Measurements from ENCODE around the gene PGAM1. TPM values are rescaled to one million over a fixed set of nuclear protein-coding genes. Genes with fewer than 3 reads are reported as not detected.

The PGAM1 gene
- total and polyA plus RNA-seq, 2 of the 13 experiments (the other 11 are each of a cell fraction or from before 2014, with no cell fraction given) = 354 to 483 TPM

DNA sequence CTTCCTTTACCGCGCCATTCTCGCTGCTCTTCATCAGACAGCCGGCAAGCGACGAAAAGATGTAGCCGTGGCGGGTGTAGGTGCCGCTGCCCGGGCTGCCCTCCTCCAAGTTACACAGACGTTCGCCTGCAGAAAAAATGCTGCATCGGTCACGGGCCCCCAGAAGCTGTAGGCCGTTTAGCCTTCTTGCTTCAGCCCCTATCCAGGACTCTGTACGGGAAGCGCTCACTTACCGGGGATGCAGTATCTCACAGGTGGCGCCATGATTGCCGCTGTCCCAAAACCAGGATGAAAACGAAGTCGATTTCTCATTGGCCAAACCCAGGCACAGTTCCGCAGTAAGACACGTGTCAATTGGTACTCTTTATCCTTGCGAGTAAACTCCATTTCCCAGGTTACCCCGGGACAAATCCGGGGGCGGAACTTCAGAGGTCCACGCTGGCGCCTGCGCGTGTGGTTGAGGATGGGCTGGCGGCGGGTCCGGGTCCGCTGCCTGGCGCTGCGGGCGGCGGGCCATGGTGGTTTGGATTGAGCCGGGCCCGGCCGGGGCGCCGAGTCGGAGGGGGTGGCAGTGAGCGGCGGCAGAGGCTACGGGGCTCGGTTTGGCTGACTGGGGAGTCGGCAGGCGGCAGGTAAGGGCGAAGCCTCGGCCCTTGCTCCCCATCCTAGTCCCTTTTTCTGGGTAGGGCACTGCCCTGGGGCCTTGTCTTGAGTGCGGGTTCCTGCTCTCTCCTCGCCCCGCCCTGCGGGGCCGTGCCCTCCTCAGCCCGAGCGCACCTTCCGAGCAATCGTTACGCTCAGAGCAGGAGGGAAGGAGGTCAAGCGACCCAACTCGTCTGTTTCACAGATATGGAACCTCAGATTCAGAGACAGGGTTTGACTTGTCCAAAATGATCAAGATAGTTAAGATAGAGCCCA, 20.0 kb downstream of the PGAM1 start, which contains the start of the genes EXOSC1 and ZDHHC16 (continued):
- TF ChIP-seq ETS1 (CRISPR knock-in tag; IDR thresholded peaks at IDR 0.05) = no peak
- no peak for TF ChIP-seq ZBTB40 (IDR thresholded peaks at IDR 0.05)
- peak; percentile 21; the same call in 1 of the 2 replicates for TF ChIP-seq ZBTB40 (CRISPR knock-in tag; IDR thresholded peaks at IDR 0.05)
- TF ChIP-seq ZNF484 (CRISPR knock-in tag; IDR thresholded peaks at IDR 0.05; ENCODE audit: borderline replicate concordance, low read depth) = no peak
- peak; percentile 65; the same call in 1 of the 2 replicates for TF ChIP-seq DMAP1 (CRISPR knock-in tag; IDR thresholded peaks at IDR 0.05)
- TF ChIP-seq ZBTB25 (CRISPR knock-in tag; IDR thresholded peaks at IDR 0.05) = peak; percentile 46; the same call in 1 of the 2 replicates
- peak; percentile 77 for TF ChIP-seq TFDP2 (CRISPR knock-in tag; IDR thresholded peaks at IDR 0.05)
- TF ChIP-seq, protein P1, sequence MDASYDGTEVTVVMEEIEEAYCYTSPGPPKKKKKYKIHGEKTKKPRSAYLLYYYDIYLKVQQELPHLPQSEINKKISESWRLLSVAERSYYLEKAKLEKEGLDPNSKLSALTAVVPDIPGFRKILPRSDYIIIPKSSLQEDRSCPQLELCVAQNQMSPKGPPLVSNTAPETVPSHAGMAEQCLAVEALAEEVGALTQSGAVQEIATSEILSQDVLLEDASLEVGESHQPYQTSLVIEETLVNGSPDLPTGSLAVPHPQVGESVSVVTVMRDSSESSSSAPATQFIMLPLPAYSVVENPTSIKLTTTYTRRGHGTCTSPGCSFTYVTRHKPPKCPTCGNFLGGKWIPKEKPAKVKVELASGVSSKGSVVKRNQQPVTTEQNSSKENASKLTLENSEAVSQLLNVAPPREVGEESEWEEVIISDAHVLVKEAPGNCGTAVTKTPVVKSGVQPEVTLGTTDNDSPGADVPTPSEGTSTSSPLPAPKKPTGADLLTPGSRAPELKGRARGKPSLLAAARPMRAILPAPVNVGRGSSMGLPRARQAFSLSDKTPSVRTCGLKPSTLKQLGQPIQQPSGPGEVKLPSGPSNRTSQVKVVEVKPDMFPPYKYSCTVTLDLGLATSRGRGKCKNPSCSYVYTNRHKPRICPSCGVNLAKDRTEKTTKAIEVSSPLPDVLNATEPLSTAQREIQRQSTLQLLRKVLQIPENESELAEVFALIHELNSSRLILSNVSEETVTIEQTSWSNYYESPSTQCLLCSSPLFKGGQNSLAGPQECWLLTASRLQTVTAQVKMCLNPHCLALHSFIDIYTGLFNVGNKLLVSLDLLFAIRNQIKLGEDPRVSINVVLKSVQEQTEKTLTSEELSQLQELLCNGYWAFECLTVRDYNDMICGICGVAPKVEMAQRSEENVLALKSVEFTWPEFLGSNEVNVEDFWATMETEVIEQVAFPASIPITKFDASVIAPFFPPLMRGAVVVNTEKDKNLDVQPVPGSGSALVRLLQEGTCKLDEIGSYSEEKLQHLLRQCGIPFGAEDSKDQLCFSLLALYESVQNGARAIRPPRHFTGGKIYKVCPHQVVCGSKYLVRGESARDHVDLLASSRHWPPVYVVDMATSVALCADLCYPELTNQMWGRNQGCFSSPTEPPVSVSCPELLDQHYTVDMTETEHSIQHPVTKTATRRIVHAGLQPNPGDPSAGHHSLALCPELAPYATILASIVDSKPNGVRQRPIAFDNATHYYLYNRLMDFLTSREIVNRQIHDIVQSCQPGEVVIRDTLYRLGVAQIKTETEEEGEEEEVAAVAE (CRISPR knock-in tag; IDR thresholded peaks at IDR 0.05; ENCODE audit: borderline replicate concordance) = peak; percentile 100

Measured in HepG2 (cell line).